Stimulated activated CD4-positive, alpha-beta T cell treated with anti-CD3 and anti-CD28 coated beads, Interleukin-4, amount 100 ng/mL, for 4 hours (primary cell): ENCODE results near the gene FRY.

ENCODE experiments used
- DNase-seq, 2 experiments: peaks; one replicate each; pipeline ENCODE4 v3.0.0-alpha.2; 2020

Gene FRY

DNA sequence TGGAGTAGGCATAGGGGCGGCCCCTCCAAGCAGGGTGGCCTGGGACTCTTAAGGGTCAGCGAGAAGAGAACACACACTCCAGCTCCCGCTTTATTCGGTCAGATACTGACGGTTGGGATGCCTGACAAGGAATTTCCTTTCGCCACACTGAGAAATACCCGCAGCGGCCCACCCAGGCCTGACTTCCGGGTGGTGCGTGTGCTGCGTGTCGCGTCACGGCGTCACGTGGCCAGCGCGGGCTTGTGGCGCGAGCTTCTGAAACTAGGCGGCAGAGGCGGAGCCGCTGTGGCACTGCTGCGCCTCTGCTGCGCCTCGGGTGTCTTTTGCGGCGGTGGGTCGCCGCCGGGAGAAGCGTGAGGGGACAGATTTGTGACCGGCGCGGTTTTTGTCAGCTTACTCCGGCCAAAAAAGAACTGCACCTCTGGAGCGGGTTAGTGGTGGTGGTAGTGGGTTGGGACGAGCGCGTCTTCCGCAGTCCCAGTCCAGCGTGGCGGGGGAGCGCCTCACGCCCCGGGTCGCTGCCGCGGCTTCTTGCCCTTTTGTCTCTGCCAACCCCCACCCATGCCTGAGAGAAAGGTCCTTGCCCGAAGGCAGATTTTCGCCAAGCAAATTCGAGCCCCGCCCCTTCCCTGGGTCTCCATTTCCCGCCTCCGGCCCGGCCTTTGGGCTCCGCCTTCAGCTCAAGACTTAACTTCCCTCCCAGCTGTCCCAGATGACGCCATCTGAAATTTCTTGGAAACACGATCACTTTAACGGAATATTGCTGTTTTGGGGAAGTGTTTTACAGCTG lies 283.9 kb downstream of the FRY start, which contains the start of the genes BRCA2 and ZAR1L:
TSS of gene BRCA2 (plus strand) at position 271 of the 790 bp plus-strand sequence. CDS start 953 bp downstream, outside the sequence.
TSS of gene ZAR1L (minus strand) at position 126 of the 790 bp plus-strand sequence. CDS start 3,438 bp downstream, outside the sequence.
- DNase-seq = peak; percentile 83 to 84

DNA sequence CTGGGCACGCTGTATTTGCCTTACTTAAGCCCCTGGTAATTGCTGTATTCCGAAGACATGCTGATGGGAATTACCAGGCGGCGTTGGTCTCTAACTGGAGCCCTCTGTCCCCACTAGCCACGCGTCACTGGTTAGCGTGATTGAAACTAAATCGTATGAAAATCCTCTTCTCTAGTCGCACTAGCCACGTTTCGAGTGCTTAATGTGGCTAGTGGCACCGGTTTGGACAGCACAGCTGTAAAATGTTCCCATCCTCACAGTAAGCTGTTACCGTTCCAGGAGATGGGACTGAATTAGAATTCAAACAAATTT lies 284.4 kb downstream of the FRY start:
- DNase-seq = no peak

DNA sequence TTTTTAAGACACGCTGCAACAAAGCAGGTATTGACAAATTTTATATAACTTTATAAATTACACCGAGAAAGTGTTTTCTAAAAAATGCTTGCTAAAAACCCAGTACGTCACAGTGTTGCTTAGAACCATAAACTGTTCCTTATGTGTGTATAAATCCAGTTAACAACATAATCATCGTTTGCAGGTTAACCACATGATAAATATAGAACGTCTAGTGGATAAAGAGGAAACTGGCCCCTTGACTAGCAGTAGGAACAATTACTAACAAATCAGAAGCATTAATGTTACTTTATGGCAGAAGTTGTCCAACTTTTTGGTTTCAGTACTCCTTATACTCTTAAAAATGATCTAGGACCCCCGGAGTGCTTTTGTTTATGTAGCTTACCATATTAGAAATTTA lies 284.9 kb downstream of the FRY start:
- no peak for DNase-seq

GRCh38 chr13:32317716-32318465 lies 286.3 kb downstream of the FRY start:
- no peak for DNase-seq

- DNase-seq = no peak
Measured at GRCh38 chr13:32320528-32320927, 289.0 kb downstream of the FRY start.

DNA sequence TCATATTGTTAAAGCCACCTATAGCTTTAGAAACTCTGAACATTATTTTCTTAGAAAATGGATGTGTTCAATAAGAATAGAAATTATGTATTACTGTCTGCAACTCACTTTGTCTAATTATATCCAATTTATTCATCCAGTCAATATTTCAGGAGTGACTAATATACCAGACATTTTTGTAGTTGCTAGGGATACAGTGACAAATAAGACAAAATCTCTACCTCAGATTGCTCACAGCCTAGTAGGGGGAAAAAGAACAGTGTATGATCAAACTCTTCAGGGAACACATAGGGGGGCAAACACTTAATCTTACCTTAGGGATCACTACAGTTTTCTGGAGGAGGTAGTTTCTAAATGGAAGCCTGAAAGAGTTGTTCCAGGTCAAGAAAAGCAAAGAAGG lies 292.3 kb downstream of the FRY start:
- no peak for DNase-seq

- DNase-seq = no peak
Measured at GRCh38 chr13:32330441-32330840, 298.9 kb downstream of the FRY start.

- DNase-seq = no peak
Measured at GRCh38 chr13:32334671-32335070, 303.1 kb downstream of the FRY start.

DNA sequence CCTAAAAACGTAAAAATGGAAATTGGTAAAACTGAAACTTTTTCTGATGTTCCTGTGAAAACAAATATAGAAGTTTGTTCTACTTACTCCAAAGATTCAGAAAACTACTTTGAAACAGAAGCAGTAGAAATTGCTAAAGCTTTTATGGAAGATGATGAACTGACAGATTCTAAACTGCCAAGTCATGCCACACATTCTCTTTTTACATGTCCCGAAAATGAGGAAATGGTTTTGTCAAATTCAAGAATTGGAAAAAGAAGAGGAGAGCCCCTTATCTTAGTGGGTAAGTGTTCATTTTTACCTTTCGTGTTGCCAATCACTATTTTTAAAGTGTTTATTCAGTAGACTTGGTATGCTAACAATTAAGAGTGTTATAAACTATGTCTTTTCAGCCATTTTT lies 309.3 kb downstream of the FRY start:
- DNase-seq = no peak

DNA sequence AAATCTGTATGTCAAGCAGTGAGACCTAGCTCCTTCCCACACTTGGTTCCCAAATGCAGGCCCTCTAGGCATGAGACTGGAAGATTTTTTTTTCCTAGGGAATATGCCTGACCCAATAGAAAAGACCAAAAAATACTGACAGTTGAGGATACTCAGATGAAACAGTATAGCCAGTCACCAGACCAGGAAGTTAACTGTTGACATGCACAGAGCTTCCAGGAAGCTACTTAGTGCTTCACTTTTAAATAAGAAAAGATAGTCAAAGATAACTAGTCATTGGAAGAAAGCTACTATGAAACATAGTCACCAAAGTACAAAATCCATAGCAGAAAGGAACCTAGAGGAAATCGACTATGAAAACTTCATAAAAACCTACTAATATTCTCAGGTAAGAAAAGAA lies 316.1 kb downstream of the FRY start:
- no peak for DNase-seq
